Suprapubic skin (tissue), 4 donors: ENCODE results near the gene KIF11. TPM values are rescaled to one million over a fixed set of nuclear protein-coding genes. Genes with fewer than 3 reads are reported as not detected.

Experiments used
- DNase-seq, 2 donors: peaks; one replicate each; pipeline ENCODE4 v3.0.0-alpha.2; 2019; ENCODE audit warnings: low spot score in 2 of 2
- H3K27ac ChIP-seq: fragments of 200-600 bp; sonication (generic); one replicate; pipeline ENCODE4 v1.5.1; 2019
- H3K27me3 ChIP-seq: fragments of 200-600 bp; sonication (generic); one replicate; pipeline ENCODE4 v1.5.1; 2019
- H3K36me3 ChIP-seq: fragments of 200-600 bp; sonication (generic); one replicate; pipeline ENCODE4 v1.5.1; 2019
- H3K4me1 ChIP-seq: fragments of 200-600 bp; sonication (generic); one replicate; pipeline ENCODE4 v1.5.1; 2019
- H3K4me3 ChIP-seq: fragments of 200-600 bp; sonication (generic); one replicate; pipeline ENCODE4 v1.5.1; 2019; ENCODE audit warnings: mild to moderate bottlenecking
- H3K9me3 ChIP-seq: fragments of 200-600 bp; sonication (generic); one replicate; pipeline ENCODE4 v1.5.1; 2019
- CTCF ChIP-seq, 2 donors: fragments of 200-600 bp in 1 of 2; fragments of 450-650 bp in 1 of 2; sonication (generic) in 1 of 2; IDR thresholded peaks; one replicate each; pipeline ENCODE4 v1.5.1; 2016 to 2019; ENCODE audit warnings: antibody characterized with exemption in 2 of 2, mild to moderate bottlenecking in 1 of 2, moderate library complexity in 1 of 2
- EP300 ChIP-seq: sonication (generic); formaldehyde crosslinking; IDR thresholded peaks from one replicate; pipeline ENCODE4 v1.6.1; 2017; ENCODE audit warnings: antibody characterized with exemption
- POLR2A ChIP-seq, 2 donors: fragments of 450-650 bp; IDR thresholded peaks; one replicate each; pipeline ENCODE4 v1.6.1; 2017; ENCODE audit warnings: antibody characterized with exemption in 2 of 2, mild to moderate bottlenecking in 2 of 2, moderate library complexity in 2 of 2
- POLR2AphosphoS5 ChIP-seq, 3 donors: sonication (generic); formaldehyde crosslinking; IDR thresholded peaks; one replicate each; pipeline ENCODE4 v1.6.1; 2017; ENCODE audit warnings: antibody characterized with exemption in 3 of 3
- WGBS: methylation state at CpG from one replicate; pipeline ENCODE4 v1.1.5; 2018; 5-methylcytosine and 5-hydroxymethylcytosine counted together
- total RNA-seq, 4 donors: library from RNA; depleted of rRNA; stranded (reverse); fragments of >200 nt; gene quantifications; one replicate each; pipeline ENCODE4 v1.1.0, GENCODE V29; 2016

KIF11 gene
- total RNA-seq, 4 donors from 2014 or later = 3.1 to 5.4 (median 4.1) TPM

DNA sequence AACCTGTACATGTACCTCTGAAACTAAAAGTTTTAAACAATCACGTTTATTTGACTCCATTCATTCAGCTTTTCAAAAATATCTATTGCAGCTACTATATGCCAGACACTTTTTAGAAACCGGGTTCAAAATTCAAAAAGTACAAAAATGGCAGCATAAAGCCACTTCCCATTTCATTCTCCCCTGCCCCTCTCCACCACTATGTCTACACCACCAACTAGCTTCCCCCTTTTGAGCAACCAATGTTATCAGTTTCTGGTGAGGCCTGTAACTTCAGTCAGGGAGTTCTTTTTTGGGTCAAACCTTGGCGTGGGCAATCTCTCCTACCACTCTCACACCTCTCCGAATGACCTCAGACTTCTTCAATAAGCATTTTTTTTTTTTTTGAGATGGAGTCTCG is 85.3 kb downstream of the KIF11 start:
- Histone ChIP-seq H3K27me3 (no peaks in the 10 kb centered on the region), H3K27ac (no peak overlapping the region), H3K4me3 (no peak overlapping the region), H3K4me1 (no peaks in the 10 kb centered on the region), H3K9me3 (no peaks in the 10 kb centered on the region), H3K36me3 (no peaks in the 10 kb centered on the region)
- TF ChIP-seq EP300 (no peak), CTCF (IDR thresholded peaks at IDR 0.05) (no peak), POLR2AphosphoS5 (IDR thresholded peaks at IDR 0.05) (no peak), POLR2A (IDR thresholded peaks at IDR 0.05) (no peak)
- 92% methylated on average over 5 of the region's 5 CpGs for WGBS
- no peak for DNase-seq

- 84% methylated on average over 2 of the region's 2 CpGs for WGBS
- TF ChIP-seq POLR2A (IDR thresholded peaks at IDR 0.05) = no peak
- TF ChIP-seq POLR2AphosphoS5 (IDR thresholded peaks at IDR 0.05) = no peak
- TF ChIP-seq EP300 = no peak
- TF ChIP-seq CTCF (IDR thresholded peaks at IDR 0.05) = no peak
- H3K4me1 ChIP-seq = no peaks in the 10 kb centered on the region
- H3K9me3 ChIP-seq = no peaks in the 10 kb centered on the region
- no peak for DNase-seq
- H3K27ac ChIP-seq = no peak overlapping the region
- H3K36me3 ChIP-seq = no peaks in the 10 kb centered on the region
- H3K4me3 ChIP-seq = no peak overlapping the region
- H3K27me3 ChIP-seq = peaks cover 5% of the 10 kb centered on the region
These were observed 88.4 kb downstream of the KIF11 start for GRCh38 chr10:92681306-92681834.

DNA sequence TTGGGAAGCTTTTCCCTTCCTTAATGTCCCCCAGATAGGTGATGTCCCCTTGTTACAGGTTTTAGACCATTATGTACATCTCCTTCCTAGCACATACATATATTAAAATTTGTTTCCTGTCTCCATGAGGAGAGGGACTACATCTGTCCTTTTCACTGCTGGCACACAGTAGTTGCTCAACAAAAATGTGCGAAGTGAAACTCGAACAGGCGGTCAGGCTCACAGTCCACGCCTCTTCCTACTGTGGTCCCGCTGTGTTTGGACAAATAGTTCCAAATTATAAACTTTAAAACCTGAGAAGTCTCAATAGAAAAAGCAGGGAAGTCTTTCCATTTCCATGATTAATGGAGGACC is 95.6 kb downstream of the KIF11 start:
- WGBS = 67% methylated on average over 5 of the region's 5 CpGs
- peaks cover 29% of the 10 kb centered on the region for H3K4me1 ChIP-seq
- peaks cover 56% of the 10 kb centered on the region for H3K27me3 ChIP-seq
- no peak overlapping the region for H3K27ac ChIP-seq
- no peak for DNase-seq
- no peaks in the 10 kb centered on the region for H3K9me3 ChIP-seq
- TF ChIP-seq CTCF (IDR thresholded peaks at IDR 0.05) = no peak
- no peak for TF ChIP-seq POLR2A (IDR thresholded peaks at IDR 0.05)
- no peak for TF ChIP-seq EP300
- no peak for TF ChIP-seq POLR2AphosphoS5 (IDR thresholded peaks at IDR 0.05)
- no peaks in the 10 kb centered on the region for H3K36me3 ChIP-seq
- H3K4me3 ChIP-seq = peak overlapping the region; percentile 52

DNA sequence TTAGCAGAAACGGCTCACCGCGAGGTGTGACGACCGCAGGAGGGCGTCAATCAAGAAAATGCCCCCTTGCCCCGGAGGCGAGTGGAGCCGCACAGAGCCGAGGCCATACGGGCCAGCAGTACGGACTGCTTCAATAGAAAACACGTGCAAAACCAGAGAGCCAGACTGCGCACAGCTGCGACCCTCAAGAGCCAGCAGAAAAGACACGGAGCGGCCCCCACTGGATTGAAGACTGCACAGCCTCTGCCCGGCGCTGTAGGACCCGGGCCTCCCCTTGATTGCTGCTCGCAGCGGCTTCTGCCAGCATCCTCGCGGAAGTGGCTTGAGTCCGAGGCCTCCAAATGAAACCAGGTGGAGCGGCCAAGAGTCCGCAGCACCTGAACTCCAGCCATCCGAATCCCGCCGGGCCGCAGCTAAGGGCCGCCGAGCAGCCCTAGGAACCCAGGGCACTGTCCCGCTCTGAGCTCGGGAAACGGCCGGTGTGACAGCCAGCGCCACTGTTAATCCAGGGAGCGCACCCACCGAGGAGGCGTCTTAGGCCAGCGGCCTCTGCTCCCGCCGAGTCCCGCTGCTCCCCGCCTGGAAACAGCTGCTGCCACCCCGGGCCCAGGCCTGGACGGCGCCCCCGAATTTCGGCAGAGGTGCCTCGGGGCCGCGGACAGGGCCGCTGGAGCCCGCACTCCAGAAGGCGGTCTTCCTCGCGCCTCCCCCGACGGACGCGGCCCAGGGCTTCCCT is 96.2 kb downstream of the KIF11 start:
- Histone ChIP-seq H3K27ac (peak overlapping the region; percentile 7), H3K36me3 (no peaks in the 10 kb centered on the region), H3K4me3 (peak overlapping the region; percentile 52), H3K4me1 (peaks cover 29% of the 10 kb centered on the region), H3K27me3 (peaks cover 57% of the 10 kb centered on the region), H3K9me3 (no peaks in the 10 kb centered on the region)
- TF ChIP-seq EP300 = no peak
- TF ChIP-seq CTCF (IDR thresholded peaks at IDR 0.05) = no peak
- TF ChIP-seq POLR2A (IDR thresholded peaks at IDR 0.05) = no peak
- TF ChIP-seq POLR2AphosphoS5 (IDR thresholded peaks at IDR 0.05) = no peak
- 4% methylated on average over 36 of the region's 63 CpGs for WGBS
- peak in 1 of 2 donors; percentile 61 for DNase-seq

GRCh38 chr10:92689663-92690210 is 96.8 kb downstream of the KIF11 start, which contains the start of gene HHEX:
Gene HHEX, plus strand, starts transcription at chr10:92689955. Its CDS starts 32 bp downstream, at chr10:92689987.
- Histone ChIP-seq H3K9me3 (no peaks in the 10 kb centered on the region), H3K27me3 (peaks cover 63% of the 10 kb centered on the region), H3K4me3 (peak within 1 kb of the TSS; percentile 52), H3K36me3 (no peaks in the 10 kb centered on the region), H3K27ac (peak within 1 kb of the TSS; percentile 73), H3K4me1 (peaks cover 29% of the 10 kb centered on the region)
- 0% methylated on average over 1 of the region's 79 CpGs for WGBS
- TF ChIP-seq CTCF (IDR thresholded peaks at IDR 0.05) = no peak
- no peak for TF ChIP-seq POLR2AphosphoS5 (IDR thresholded peaks at IDR 0.05)
- TF ChIP-seq POLR2A (IDR thresholded peaks at IDR 0.05) = peak in 1 of 2 donors; percentile 25
- no peak for TF ChIP-seq EP300
- DNase-seq = no peak
